GM19025 (cell line): Measurements from ENCODE around the gene KRTAP2-1.
"Not testable (repeated sequence)": the region's sequence is repeated elsewhere in the genome, so short reads cannot be mapped to it uniquely, and the experiment has no call there.

ENCODE experiments used
- ATAC-seq: cut with Tn5 transposase; IDR thresholded peaks from one replicate; pipeline ENCODE4 v1.9.1; 2021; ENCODE audit warnings: mild to moderate bottlenecking, low read depth, moderate library complexity; ENCODE audit not compliant: unreplicated experiment

KRTAP2-1 gene

GRCh38 chr17:41046735-41047465, at the start of gene KRTAP2-1:
KRTAP2-1 (minus strand) TSS chr17:41047316; CDS start chr17:41047267, 49 bp downstream.
- not testable (repeated sequence) for ATAC-seq

DNA sequence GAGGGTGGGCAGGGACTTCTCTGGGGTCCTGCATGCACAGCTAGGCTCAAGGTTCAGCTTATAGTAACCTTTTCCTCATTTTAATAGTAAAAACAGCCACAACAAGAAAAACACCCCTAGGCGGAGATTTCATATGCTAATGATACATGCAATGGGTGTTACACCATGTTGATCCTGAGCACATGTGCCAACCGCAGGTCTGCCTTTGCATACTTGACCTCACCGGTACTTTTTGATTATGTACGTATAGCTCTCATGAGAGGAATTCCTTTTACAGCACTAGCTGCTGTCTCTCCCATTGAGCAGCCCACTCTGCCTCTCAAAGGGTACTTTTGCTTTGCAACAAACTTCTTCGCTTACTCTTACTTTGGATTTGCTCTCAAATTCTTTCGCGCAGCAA, 48.9 kb upstream of the KRTAP2-1 start:
- no peak for ATAC-seq

DNA sequence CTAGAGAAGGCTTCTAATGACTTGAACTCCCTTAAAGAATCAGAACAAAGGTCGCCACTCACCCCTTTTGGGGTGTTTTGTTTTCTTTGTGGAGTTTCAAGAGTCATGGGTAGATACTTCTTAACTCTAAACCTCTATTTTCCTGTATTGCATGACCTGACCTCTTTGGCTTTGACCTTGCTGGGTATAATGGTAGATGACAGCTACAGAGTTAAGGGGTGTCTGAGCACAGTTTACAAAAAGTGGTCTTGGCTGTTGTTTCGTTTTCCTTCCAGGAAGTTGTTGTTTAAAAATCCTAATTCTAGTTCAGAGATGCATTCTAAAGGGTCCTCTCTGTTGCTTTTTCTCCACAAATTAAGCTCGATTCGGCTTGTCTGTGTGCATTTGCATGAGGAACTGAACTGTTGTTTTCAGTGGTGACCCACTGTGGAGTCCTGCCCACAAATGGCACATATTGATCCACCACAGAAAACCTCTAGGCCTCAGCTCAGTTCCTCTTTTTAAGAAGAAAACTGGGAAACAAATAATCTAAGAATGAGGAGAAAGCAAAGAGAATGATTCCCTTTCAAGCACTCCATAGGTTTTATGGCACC, 41.7 kb upstream of the KRTAP2-1 start:
- ATAC-seq: not testable (repeated sequence)

GRCh38 chr17:41084100-41084856, 37.2 kb upstream of the KRTAP2-1 start, which contains the start of gene KRTAP4-7:
KRTAP4-7 (plus strand) TSS chr17:41084150; CDS start chr17:41084207, 57 bp downstream.
- ATAC-seq: not testable (repeated sequence)

GRCh38 chr17:41083427-41083826, 36.3 kb upstream of the KRTAP2-1 start:
- ATAC-seq: not testable (repeated sequence)

GRCh38 chr17:41082626-41083025, 35.5 kb upstream of the KRTAP2-1 start:
- ATAC-seq: no peak

GRCh38 chr17:41076788-41077187, 29.7 kb upstream of the KRTAP2-1 start:
- no peak for ATAC-seq

GRCh38 chr17:41073676-41074075, 26.6 kb upstream of the KRTAP2-1 start:
- no peak for ATAC-seq

DNA sequence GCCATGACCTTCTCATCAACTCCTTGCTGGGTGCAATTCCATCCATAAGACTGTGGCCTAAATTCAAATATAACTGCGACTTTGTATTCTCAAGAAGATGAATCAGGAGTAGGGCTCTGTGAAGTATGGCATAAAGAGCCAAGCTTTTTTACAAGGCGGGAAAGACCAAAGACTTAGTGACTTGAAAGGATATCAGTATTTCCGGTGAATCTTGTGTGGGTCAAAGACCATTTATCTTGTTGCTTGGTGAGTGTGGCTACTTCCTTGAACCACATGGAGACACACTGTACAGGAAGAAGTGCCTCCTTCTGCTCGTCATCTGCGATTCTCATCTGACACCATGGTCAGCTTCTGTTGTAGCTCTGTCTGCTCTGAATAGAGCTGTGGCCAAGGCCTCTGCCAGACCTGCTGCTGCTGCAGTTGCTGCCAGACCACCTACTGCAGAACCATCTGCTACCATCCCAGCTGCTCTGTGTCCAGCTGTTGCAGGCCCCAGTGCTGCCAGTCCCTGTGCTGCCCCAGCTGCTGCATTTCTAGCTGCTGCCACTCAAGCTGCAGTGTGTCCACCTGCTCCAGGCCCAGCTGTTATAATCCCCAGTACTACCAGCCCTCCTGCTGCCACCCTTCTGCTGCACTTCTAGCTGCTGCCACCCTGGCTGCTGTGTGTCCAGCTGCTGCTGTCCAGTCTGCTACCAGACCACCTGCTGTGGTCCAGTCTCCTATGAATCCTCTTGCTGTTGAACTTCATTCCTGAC, 24.7 kb upstream of the KRTAP2-1 start:
- ATAC-seq: no peak

- no peak for ATAC-seq
Observed at GRCh38 chr17:41069031-41069430, 21.9 kb upstream of the KRTAP2-1 start.

GRCh38 chr17:41067281-41067680, 20.2 kb upstream of the KRTAP2-1 start:
- ATAC-seq: no peak

DNA sequence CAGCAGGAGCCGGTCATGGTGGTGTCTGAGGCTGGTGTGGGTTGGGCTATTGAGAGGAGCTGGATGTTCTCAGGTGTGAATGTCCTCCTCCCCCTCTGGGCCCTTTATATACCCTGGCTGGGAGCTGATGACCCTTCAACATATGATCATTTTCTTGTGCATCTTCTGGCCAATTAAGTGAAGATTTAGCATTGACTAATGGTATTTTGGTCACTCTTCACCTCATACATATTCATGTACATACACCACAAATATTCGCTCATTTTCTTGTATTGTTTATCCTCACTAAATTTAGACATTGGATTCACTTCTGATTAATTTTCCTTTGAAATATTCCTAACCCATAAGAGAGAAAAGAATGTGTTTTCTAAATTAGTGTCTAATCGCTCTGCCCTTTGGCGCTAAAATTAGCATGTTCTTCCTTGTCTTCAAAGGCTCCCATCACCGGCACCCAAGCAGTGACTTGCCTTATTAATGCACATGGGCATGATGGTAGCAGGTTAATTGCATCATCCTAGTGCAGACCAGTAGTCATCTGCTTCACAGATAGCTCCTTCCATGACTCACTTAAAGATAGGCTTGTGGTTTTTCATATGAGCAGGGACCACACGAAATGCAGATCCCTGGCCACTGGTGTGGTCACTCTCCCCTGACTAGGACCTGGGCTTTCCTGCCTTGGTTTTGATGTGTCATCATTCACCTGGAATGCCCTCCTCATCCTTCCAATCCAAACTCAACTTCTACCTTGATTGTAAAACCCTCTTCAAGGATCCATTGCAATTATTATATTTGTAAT, 18.9 kb upstream of the KRTAP2-1 start, which contains the start of gene KRTAP2-4:
TSS of gene KRTAP2-4 (minus strand) at position 51 of the 796 bp plus-strand sequence. CDS start at position 17, 34 bp downstream.
- ATAC-seq: no peak

DNA sequence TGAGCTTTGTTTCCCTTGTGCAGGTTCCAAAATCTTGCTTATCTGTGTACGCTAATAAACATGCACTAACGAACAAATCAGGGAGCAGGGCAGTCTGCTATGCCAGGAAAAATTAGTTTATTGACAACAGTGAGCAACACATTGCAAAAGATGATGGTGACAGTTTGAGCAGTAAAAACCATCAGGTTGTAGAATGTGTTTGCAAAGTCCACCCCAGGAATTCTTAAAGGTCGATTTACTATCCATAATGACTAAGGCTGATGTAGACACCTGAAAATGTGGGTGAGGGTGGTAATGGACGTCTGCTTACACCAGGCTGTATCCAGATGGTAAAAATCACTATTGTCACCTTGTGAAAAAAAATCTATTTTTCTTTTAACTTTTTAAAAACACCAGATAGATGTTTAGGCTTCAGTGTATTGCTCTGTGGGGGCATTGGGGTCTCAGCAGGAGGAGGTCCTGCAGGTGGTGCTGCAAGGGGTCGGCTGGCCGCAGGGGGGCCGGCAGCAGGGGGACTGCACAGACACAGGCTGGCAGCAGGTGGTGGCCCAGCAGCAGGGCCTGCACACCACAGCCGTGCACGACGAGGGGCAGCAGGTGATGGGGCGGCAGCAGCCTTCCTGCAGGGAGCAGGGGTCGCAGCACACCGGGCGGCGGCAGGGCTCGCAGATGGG, 18.0 kb upstream of the KRTAP2-1 start:
- ATAC-seq: not testable (repeated sequence)

- no peak for ATAC-seq
Observed at GRCh38 chr17:41064301-41064700, 17.2 kb upstream of the KRTAP2-1 start.

- ATAC-seq: no peak
Observed at GRCh38 chr17:41063449-41063848, 16.3 kb upstream of the KRTAP2-1 start.

DNA sequence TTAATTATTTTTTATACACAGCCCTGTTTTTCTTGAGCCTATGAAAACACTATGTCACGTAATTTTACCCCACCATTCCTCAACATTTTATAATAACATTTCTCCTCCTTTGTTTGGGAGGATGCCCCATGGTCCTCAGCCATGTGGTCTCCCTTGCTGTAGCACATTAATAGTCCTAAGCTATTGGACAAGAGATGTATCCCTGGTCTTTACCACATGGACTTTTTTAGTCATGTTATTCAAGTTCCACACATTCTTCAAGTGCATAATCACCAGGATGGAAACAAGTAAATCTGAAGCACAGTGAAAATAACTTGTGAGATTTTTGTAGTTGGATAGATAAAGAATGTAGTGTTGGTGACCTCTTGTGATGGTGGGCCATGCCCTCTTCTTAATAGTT, 14.8 kb upstream of the KRTAP2-1 start:
- ATAC-seq: no peak

DNA sequence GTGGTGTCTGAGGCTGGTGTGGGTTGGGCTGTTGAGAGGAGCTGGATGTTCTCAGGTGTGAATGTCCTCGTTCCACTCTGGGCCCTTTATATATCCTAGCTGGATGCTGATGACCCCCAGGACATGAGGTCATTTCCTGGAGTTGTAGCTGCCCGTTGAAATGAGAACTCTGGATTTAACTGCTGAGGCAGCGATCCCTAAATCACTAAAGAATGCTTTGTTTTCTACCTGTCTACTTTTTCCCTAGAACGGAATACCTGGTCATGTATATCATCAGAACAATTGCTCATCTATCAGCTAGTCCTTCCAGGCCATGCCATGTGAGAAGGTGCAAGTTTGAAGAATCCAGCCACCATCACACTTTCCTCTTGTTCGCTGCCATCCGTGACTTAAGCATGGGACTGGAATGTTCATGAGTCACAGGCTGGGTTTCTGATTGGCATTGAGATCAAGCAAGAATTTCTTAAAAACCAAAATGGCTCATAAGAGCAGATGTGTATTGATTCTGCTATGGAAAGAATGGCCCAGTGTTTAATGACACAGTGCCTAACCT, 13.0 kb upstream of the KRTAP2-1 start, which contains the start of gene KRTAP2-3:
TSS of gene KRTAP2-3 (minus strand) at position 63 of the 553 bp plus-strand sequence. CDS start 64 bp downstream, outside the sequence.
- ATAC-seq: no peak

DNA sequence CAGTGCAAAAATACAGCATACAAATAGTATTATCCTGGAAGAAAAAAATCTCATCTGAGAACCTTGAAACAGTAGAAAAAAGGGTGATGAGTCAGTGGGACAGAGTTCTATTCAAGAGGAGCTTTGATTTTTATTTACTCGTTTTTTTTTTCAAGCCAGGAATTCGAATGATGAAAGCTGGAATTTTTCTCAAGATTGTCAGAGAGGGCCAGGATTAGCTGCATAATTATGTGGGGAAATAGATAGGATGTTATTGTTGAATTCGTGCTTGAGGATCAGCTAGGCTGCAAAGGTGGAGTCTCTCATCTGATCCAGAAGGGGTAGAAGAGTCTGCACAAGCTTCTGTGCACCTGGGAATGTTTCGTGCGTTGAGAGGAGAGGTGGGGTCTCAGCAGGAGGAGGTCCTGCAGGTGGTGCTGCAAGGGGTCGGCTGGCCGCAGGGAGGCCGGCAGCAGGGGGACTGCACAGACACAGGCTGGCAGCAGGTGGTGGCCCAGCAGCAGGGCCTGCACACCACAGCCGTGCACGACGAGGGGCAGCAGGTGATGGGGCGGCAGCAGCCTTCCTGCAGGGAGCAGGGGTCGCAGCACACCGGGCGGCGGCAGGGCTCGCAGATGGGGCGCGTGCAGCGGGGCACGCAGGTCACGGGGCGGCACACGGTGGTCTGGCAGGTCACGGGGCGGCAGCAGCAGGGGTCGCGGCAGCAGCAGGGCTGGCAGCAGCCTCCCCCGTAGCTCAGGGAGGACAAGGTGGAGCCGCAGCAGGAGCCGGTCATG, 12.3 kb upstream of the KRTAP2-1 start:
- not testable (repeated sequence) for ATAC-seq
